HG03520 (cell line): ENCODE measurements around the gene LPP.

Experiments used
- ATAC-seq: cut with Tn5 transposase; IDR thresholded peaks from one replicate; pipeline ENCODE4 v1.9.1; 2021; ENCODE audit warnings: mild to moderate bottlenecking, moderate library complexity; ENCODE audit not compliant: unreplicated experiment

Gene LPP

GRCh38 chr3:188196232-188196990, 42.5 kb downstream of the LPP start:
- ATAC-seq: no peak

GRCh38 chr3:188197388-188197847, 43.5 kb downstream of the LPP start:
- ATAC-seq: no peak

- ATAC-seq: no peak
Observed at GRCh38 chr3:188198001-188198400, 44.0 kb downstream of the LPP start.

GRCh38 chr3:188198760-188199327, 44.9 kb downstream of the LPP start:
- ATAC-seq: no peak

- ATAC-seq: no peak
Observed at GRCh38 chr3:188199386-188199785, 45.4 kb downstream of the LPP start.

- ATAC-seq: no peak
Observed at GRCh38 chr3:188200481-188200880, 46.5 kb downstream of the LPP start.

- no peak for ATAC-seq
Observed at GRCh38 chr3:188202358-188203138, 48.6 kb downstream of the LPP start.

- ATAC-seq: no peak
Observed at GRCh38 chr3:188204526-188204925, 50.6 kb downstream of the LPP start.

- no peak for ATAC-seq
Observed at GRCh38 chr3:188205992-188206416, 52.0 kb downstream of the LPP start.

- no peak for ATAC-seq
Observed at GRCh38 chr3:188206787-188207186, 52.8 kb downstream of the LPP start.

- no peak for ATAC-seq
Observed at GRCh38 chr3:188207941-188208515, 54.1 kb downstream of the LPP start.

GRCh38 chr3:188208516-188208981, 54.6 kb downstream of the LPP start:
- no peak for ATAC-seq

GRCh38 chr3:188209034-188209433, 55.1 kb downstream of the LPP start:
- ATAC-seq: no peak

- ATAC-seq: no peak
Observed at GRCh38 chr3:188209740-188210139, 55.8 kb downstream of the LPP start.

GRCh38 chr3:188211476-188211875, 57.5 kb downstream of the LPP start:
- ATAC-seq: no peak

GRCh38 chr3:188212308-188212969, 58.5 kb downstream of the LPP start:
- no peak for ATAC-seq

GRCh38 chr3:188214442-188214841, 60.5 kb downstream of the LPP start:
- ATAC-seq: no peak

- no peak for ATAC-seq
Observed at GRCh38 chr3:188215129-188215528, 61.2 kb downstream of the LPP start.

GRCh38 chr3:188217011-188217463, 63.1 kb downstream of the LPP start:
- ATAC-seq: no peak

GRCh38 chr3:188217726-188218125, 63.8 kb downstream of the LPP start:
- no peak for ATAC-seq

GRCh38 chr3:188218603-188219002, 64.6 kb downstream of the LPP start:
- no peak for ATAC-seq
